Stimulated activated naive CD8-positive, alpha-beta T cell treated with anti-CD3 and anti-CD28 coated beads, Interleukin-15, Interleukin-2, amounts not matched to agents 100 ng/mL and 50 ng/mL, for 24 hours (primary cell): ENCODE data around the gene RALY.

Source experiments
- H3K27ac Mint-ChIP-seq: one replicate; pipeline ENCODE4 v1.8.0; 2021; ENCODE audit warnings: mild to moderate bottlenecking, mixed read lengths
- H3K27me3 Mint-ChIP-seq: one replicate; pipeline ENCODE4 v1.8.0; 2021; ENCODE audit warnings: mixed read lengths
- H3K36me3 Mint-ChIP-seq: one replicate; pipeline ENCODE4 v1.8.0; 2021; ENCODE audit warnings: low read depth, mixed read lengths
- H3K4me1 Mint-ChIP-seq: one replicate; pipeline ENCODE4 v1.8.0; 2021; ENCODE audit warnings: low read depth, mixed read lengths
- H3K4me3 Mint-ChIP-seq: one replicate; pipeline ENCODE4 v1.8.0; 2021; ENCODE audit warnings: mild to moderate bottlenecking, mixed read lengths
- H3K9me3 Mint-ChIP-seq: one replicate; pipeline ENCODE4 v1.8.0; 2021; ENCODE audit warnings: mixed read lengths

Gene RALY

GRCh38 chr20:34045294-34045693 is 51.6 kb downstream of the RALY start:
- peaks cover 12% of the 10 kb centered on the region for H3K36me3 Mint-ChIP-seq
- H3K9me3 Mint-ChIP-seq, result no peaks in the 10 kb centered on the region
- H3K27ac Mint-ChIP-seq, result peak overlapping the region; percentile 17
- peaks cover 70% of the 10 kb centered on the region for H3K4me1 Mint-ChIP-seq
- H3K27me3 Mint-ChIP-seq, result no peaks in the 10 kb centered on the region
- H3K4me3 Mint-ChIP-seq, result no peak overlapping the region

- Mint-ChIP-seq H3K4me1 (peaks cover 69% of the 10 kb centered on the region), H3K36me3 (peaks cover 12% of the 10 kb centered on the region), H3K9me3 (no peaks in the 10 kb centered on the region), H3K27me3 (no peaks in the 10 kb centered on the region), H3K27ac (no peak overlapping the region), H3K4me3 (no peak overlapping the region)
Observed at GRCh38 chr20:34045930-34046725, 52.4 kb downstream of the RALY start.

GRCh38 chr20:34047010-34047687 is 53.4 kb downstream of the RALY start:
- H3K36me3 Mint-ChIP-seq, result peaks cover 14% of the 10 kb centered on the region
- H3K4me3 Mint-ChIP-seq, result no peak overlapping the region
- H3K4me1 Mint-ChIP-seq, result peaks cover 65% of the 10 kb centered on the region
- no peak overlapping the region for H3K27ac Mint-ChIP-seq
- no peaks in the 10 kb centered on the region for H3K9me3 Mint-ChIP-seq
- H3K27me3 Mint-ChIP-seq, result no peaks in the 10 kb centered on the region

GRCh38 chr20:34047917-34048316 is 54.2 kb downstream of the RALY start:
- no peak overlapping the region for H3K27ac Mint-ChIP-seq
- H3K4me1 Mint-ChIP-seq, result peaks cover 68% of the 10 kb centered on the region
- H3K27me3 Mint-ChIP-seq, result no peaks in the 10 kb centered on the region
- H3K4me3 Mint-ChIP-seq, result no peak overlapping the region
- peaks cover 19% of the 10 kb centered on the region for H3K36me3 Mint-ChIP-seq
- H3K9me3 Mint-ChIP-seq, result no peaks in the 10 kb centered on the region

- H3K4me1 Mint-ChIP-seq, result peaks cover 73% of the 10 kb centered on the region
- no peaks in the 10 kb centered on the region for H3K9me3 Mint-ChIP-seq
- H3K36me3 Mint-ChIP-seq, result peaks cover 23% of the 10 kb centered on the region
- no peak overlapping the region for H3K4me3 Mint-ChIP-seq
- H3K27me3 Mint-ChIP-seq, result no peaks in the 10 kb centered on the region
- peak overlapping the region; percentile 21 for H3K27ac Mint-ChIP-seq
Observed at GRCh38 chr20:34049389-34049788, 55.7 kb downstream of the RALY start.

GRCh38 chr20:34049897-34050695 is 56.4 kb downstream of the RALY start:
- no peaks in the 10 kb centered on the region for H3K9me3 Mint-ChIP-seq
- no peak overlapping the region for H3K27ac Mint-ChIP-seq
- H3K4me1 Mint-ChIP-seq, result peaks cover 79% of the 10 kb centered on the region
- H3K27me3 Mint-ChIP-seq, result no peaks in the 10 kb centered on the region
- H3K4me3 Mint-ChIP-seq, result no peak overlapping the region
- peaks cover 27% of the 10 kb centered on the region for H3K36me3 Mint-ChIP-seq

GRCh38 chr20:34052414-34052813 is 58.7 kb downstream of the RALY start:
- Mint-ChIP-seq H3K27ac (no peak overlapping the region), H3K4me3 (no peak overlapping the region), H3K9me3 (no peaks in the 10 kb centered on the region), H3K4me1 (peaks cover 82% of the 10 kb centered on the region), H3K27me3 (no peaks in the 10 kb centered on the region), H3K36me3 (peaks cover 15% of the 10 kb centered on the region)

- peaks cover 87% of the 10 kb centered on the region for H3K4me1 Mint-ChIP-seq
- H3K4me3 Mint-ChIP-seq, result no peak overlapping the region
- no peaks in the 10 kb centered on the region for H3K27me3 Mint-ChIP-seq
- H3K36me3 Mint-ChIP-seq, result peaks cover 27% of the 10 kb centered on the region
- no peaks in the 10 kb centered on the region for H3K9me3 Mint-ChIP-seq
- no peak overlapping the region for H3K27ac Mint-ChIP-seq
Observed at GRCh38 chr20:34055290-34055689, 61.6 kb downstream of the RALY start.

GRCh38 chr20:34058831-34059230 is 65.1 kb downstream of the RALY start:
- Mint-ChIP-seq H3K27ac (peak overlapping the region; percentile 39), H3K4me3 (no peak overlapping the region), H3K36me3 (peaks cover 20% of the 10 kb centered on the region), H3K27me3 (no peaks in the 10 kb centered on the region), H3K4me1 (peaks cover 88% of the 10 kb centered on the region), H3K9me3 (no peaks in the 10 kb centered on the region)

GRCh38 chr20:34060970-34061369 is 67.3 kb downstream of the RALY start:
- Mint-ChIP-seq H3K36me3 (peaks cover 21% of the 10 kb centered on the region), H3K27me3 (no peaks in the 10 kb centered on the region), H3K4me1 (peaks cover 69% of the 10 kb centered on the region), H3K27ac (peak overlapping the region; percentile 17), H3K4me3 (no peak overlapping the region), H3K9me3 (no peaks in the 10 kb centered on the region)

GRCh38 chr20:34061695-34062094 is 68.0 kb downstream of the RALY start:
- no peaks in the 10 kb centered on the region for H3K27me3 Mint-ChIP-seq
- H3K9me3 Mint-ChIP-seq, result no peaks in the 10 kb centered on the region
- H3K27ac Mint-ChIP-seq, result peak overlapping the region; percentile 10
- peaks cover 22% of the 10 kb centered on the region for H3K36me3 Mint-ChIP-seq
- H3K4me1 Mint-ChIP-seq, result peaks cover 61% of the 10 kb centered on the region
- H3K4me3 Mint-ChIP-seq, result no peak overlapping the region

- peaks cover 54% of the 10 kb centered on the region for H3K4me1 Mint-ChIP-seq
- peak overlapping the region; percentile 14 for H3K27ac Mint-ChIP-seq
- H3K27me3 Mint-ChIP-seq, result no peaks in the 10 kb centered on the region
- H3K36me3 Mint-ChIP-seq, result peaks cover 22% of the 10 kb centered on the region
- H3K4me3 Mint-ChIP-seq, result no peak overlapping the region
- no peaks in the 10 kb centered on the region for H3K9me3 Mint-ChIP-seq
Observed at GRCh38 chr20:34062570-34063482, 69.1 kb downstream of the RALY start.

GRCh38 chr20:34064286-34064685 is 70.6 kb downstream of the RALY start:
- no peaks in the 10 kb centered on the region for H3K9me3 Mint-ChIP-seq
- peak overlapping the region; percentile 42 for H3K27ac Mint-ChIP-seq
- H3K27me3 Mint-ChIP-seq, result no peaks in the 10 kb centered on the region
- no peak overlapping the region for H3K4me3 Mint-ChIP-seq
- H3K4me1 Mint-ChIP-seq, result peaks cover 52% of the 10 kb centered on the region
- H3K36me3 Mint-ChIP-seq, result peaks cover 15% of the 10 kb centered on the region

- H3K36me3 Mint-ChIP-seq, result peaks cover 9% of the 10 kb centered on the region
- H3K27me3 Mint-ChIP-seq, result no peaks in the 10 kb centered on the region
- H3K4me3 Mint-ChIP-seq, result no peak overlapping the region
- peaks cover 49% of the 10 kb centered on the region for H3K4me1 Mint-ChIP-seq
- H3K27ac Mint-ChIP-seq, result no peak overlapping the region
- H3K9me3 Mint-ChIP-seq, result no peaks in the 10 kb centered on the region
Observed at GRCh38 chr20:34065260-34065659, 71.5 kb downstream of the RALY start.
